Breast epithelium (tissue), 4 donors: Measurements from ENCODE around the gene PLA2G12A. TPM values are rescaled to one million over a fixed set of nuclear protein-coding genes. Genes with fewer than 3 reads are reported as not detected.

ENCODE experiments used
- DNase-seq, 2 donors: peaks; one replicate each; pipeline ENCODE4 v3.0.0-alpha.2; 2019; ENCODE audit warnings: low spot score in 2 of 2
- H3K27ac ChIP-seq, 2 donors: fragments of 200-600 bp; sonication (generic) in 1 of 2; one replicate each; pipeline ENCODE4 v1.5.1; 2016 to 2019; ENCODE audit warnings: mild to moderate bottlenecking in 1 of 2
- H3K27me3 ChIP-seq, 2 donors: fragments of 200-600 bp; sonication (generic) in 1 of 2; one replicate each; pipeline versions ENCODE4 v1.5.1 to v1.6.0; 2017 to 2019; ENCODE audit warnings: control low read depth in 1 of 2, mild to moderate bottlenecking in 1 of 2
- H3K36me3 ChIP-seq: fragments of 200-600 bp; one replicate; pipeline ENCODE4 v1.5.1; 2019
- H3K4me1 ChIP-seq, 2 donors: fragments of 200-600 bp; sonication (generic); one replicate each; pipeline ENCODE4 v1.5.1; 2016 to 2019; ENCODE audit warnings: control low read depth in 1 of 2
- H3K4me3 ChIP-seq, 3 donors: fragments of 200-600 bp; sonication (generic); 1 replicate in 2 of 3; 2 replicates in 1 of 3; pipeline ENCODE4 v1.5.1; 2016 to 2019; ENCODE audit warnings: mild to moderate bottlenecking in 3 of 3, moderate library complexity in 2 of 3
- H3K9me3 ChIP-seq, 2 donors: fragments of 200-600 bp; sonication (generic) in 1 of 2; one replicate each; pipeline ENCODE4 v1.5.1; 2016 to 2019; ENCODE audit warnings: control low read depth in 1 of 2
- CTCF ChIP-seq, 3 donors: fragments of 450-650 bp; IDR thresholded peaks; one replicate each; pipeline ENCODE4 v1.5.1; 2016 to 2017; ENCODE audit warnings: antibody characterized with exemption in 3 of 3, mild to moderate bottlenecking in 3 of 3, moderate library complexity in 3 of 3
- POLR2A ChIP-seq: fragments of 450-650 bp; IDR thresholded peaks from one replicate; pipeline ENCODE4 v1.6.1; 2016; ENCODE audit warnings: antibody characterized with exemption, mild to moderate bottlenecking, moderate library complexity
- POLR2AphosphoS5 ChIP-seq, 3 donors: sonication (generic); formaldehyde crosslinking; IDR thresholded peaks; one replicate each; pipeline ENCODE4 v1.6.1; 2017; ENCODE audit warnings: antibody characterized with exemption in 3 of 3
- intact Hi-C: fragments of 100-400 bp; cut with DNase I; formaldehyde crosslinking; loops from one replicate; pipeline ENCODE4 v1.15.1; 2023; ENCODE audit warnings: low total_unique reads
- total RNA-seq, 3 donors: library from RNA; depleted of rRNA; stranded (reverse); fragments of >200 nt; gene quantifications; one replicate each; pipeline ENCODE4 v1.1.0, GENCODE V29; 2016

Gene PLA2G12A
- total RNA-seq, 3 donors from 2014 or later, result 23.3 to 24.6 (median 23.7) TPM

GRCh38 chr4:109754093-109754857, 24.4 kb upstream of the PLA2G12A start:
- Histone ChIP-seq H3K27me3 (no peaks in the 10 kb centered on the region), H3K9me3 (no peaks in the 10 kb centered on the region), H3K27ac (no peak overlapping the region), H3K4me1 (no peaks in the 10 kb centered on the region), H3K4me3 (no peak overlapping the region), H3K36me3 (no peaks in the 10 kb centered on the region)
- TF ChIP-seq POLR2AphosphoS5 (IDR thresholded peaks at IDR 0.05) (no peak), CTCF (IDR thresholded peaks at IDR 0.05) (no peak), POLR2A (no peak)
- intact Hi-C loops, result no loop called here
- DNase-seq, result no peak

GRCh38 chr4:109752525-109752924, 22.7 kb upstream of the PLA2G12A start:
- no peaks in the 10 kb centered on the region for H3K4me1 ChIP-seq
- no peaks in the 10 kb centered on the region for H3K9me3 ChIP-seq
- no peak overlapping the region for H3K27ac ChIP-seq
- intact Hi-C loops, result no loop called here
- H3K27me3 ChIP-seq, result no peaks in the 10 kb centered on the region
- no peak for TF ChIP-seq CTCF (IDR thresholded peaks at IDR 0.05)
- TF ChIP-seq POLR2A, result no peak
- no peak for TF ChIP-seq POLR2AphosphoS5 (IDR thresholded peaks at IDR 0.05)
- no peak for DNase-seq
- no peak overlapping the region for H3K4me3 ChIP-seq
- H3K36me3 ChIP-seq, result no peaks in the 10 kb centered on the region

GRCh38 chr4:109751852-109752251, 22.0 kb upstream of the PLA2G12A start:
- no peaks in the 10 kb centered on the region for H3K9me3 ChIP-seq
- H3K36me3 ChIP-seq, result no peaks in the 10 kb centered on the region
- no peak overlapping the region for H3K27ac ChIP-seq
- intact Hi-C loops, result no loop called here
- TF ChIP-seq POLR2A (no peak), POLR2AphosphoS5 (IDR thresholded peaks at IDR 0.05) (no peak), CTCF (IDR thresholded peaks at IDR 0.05) (no peak)
- no peaks in the 10 kb centered on the region for H3K27me3 ChIP-seq
- DNase-seq, result no peak
- no peaks in the 10 kb centered on the region for H3K4me1 ChIP-seq
- no peak overlapping the region for H3K4me3 ChIP-seq

- H3K27ac ChIP-seq, result no peak overlapping the region
- H3K4me3 ChIP-seq, result no peak overlapping the region
- H3K27me3 ChIP-seq, result no peaks in the 10 kb centered on the region
- H3K9me3 ChIP-seq, result no peaks in the 10 kb centered on the region
- H3K36me3 ChIP-seq, result no peaks in the 10 kb centered on the region
- no peak for TF ChIP-seq POLR2AphosphoS5 (IDR thresholded peaks at IDR 0.05)
- no peak for TF ChIP-seq POLR2A
- no peak for TF ChIP-seq CTCF (IDR thresholded peaks at IDR 0.05)
- intact Hi-C loops, result no loop called here
- DNase-seq, result no peak
- no peaks in the 10 kb centered on the region for H3K4me1 ChIP-seq
These were observed 20.9 kb upstream of the PLA2G12A start for GRCh38 chr4:109750652-109751244.

- Histone ChIP-seq H3K4me3 (no peak overlapping the region), H3K27me3 (no peaks in the 10 kb centered on the region), H3K36me3 (no peaks in the 10 kb centered on the region), H3K4me1 (no peaks in the 10 kb centered on the region), H3K27ac (no peak overlapping the region), H3K9me3 (no peaks in the 10 kb centered on the region)
- intact Hi-C loops, result no loop called here
- TF ChIP-seq POLR2A (no peak), POLR2AphosphoS5 (IDR thresholded peaks at IDR 0.05) (no peak), CTCF (IDR thresholded peaks at IDR 0.05) (no peak)
- no peak for DNase-seq
These were observed 19.7 kb upstream of the PLA2G12A start for GRCh38 chr4:109749388-109750082.
